KOPT-K1 (cell line): ENCODE data around the gene GSG1L.

Source experiments
- H3K27ac ChIP-seq: fragments of 200-600 bp; sonication (generic); 2 replicates; pipeline ENCODE4 v1.5.1; 2016; ENCODE audit warnings: antibody characterized with exemption, mild to moderate bottlenecking, low read depth, low read length; ENCODE audit not compliant: poor library complexity, severe bottlenecking
- H3K36me3 ChIP-seq: fragments of 200-600 bp; sonication (generic); 2 replicates; pipeline ENCODE4 v1.5.1; 2017; ENCODE audit warnings: antibody characterized with exemption, mild to moderate bottlenecking, low read length, moderate library complexity; ENCODE audit not compliant: insufficient read depth
- H3K9me3 ChIP-seq: fragments of 200-600 bp; sonication (generic); 2 replicates; pipeline ENCODE4 v1.5.1; 2017; ENCODE audit warnings: antibody characterized with exemption, low read length, mild to moderate bottlenecking; ENCODE audit not compliant: insufficient read depth, poor library complexity, severe bottlenecking

GSG1L gene

DNA sequence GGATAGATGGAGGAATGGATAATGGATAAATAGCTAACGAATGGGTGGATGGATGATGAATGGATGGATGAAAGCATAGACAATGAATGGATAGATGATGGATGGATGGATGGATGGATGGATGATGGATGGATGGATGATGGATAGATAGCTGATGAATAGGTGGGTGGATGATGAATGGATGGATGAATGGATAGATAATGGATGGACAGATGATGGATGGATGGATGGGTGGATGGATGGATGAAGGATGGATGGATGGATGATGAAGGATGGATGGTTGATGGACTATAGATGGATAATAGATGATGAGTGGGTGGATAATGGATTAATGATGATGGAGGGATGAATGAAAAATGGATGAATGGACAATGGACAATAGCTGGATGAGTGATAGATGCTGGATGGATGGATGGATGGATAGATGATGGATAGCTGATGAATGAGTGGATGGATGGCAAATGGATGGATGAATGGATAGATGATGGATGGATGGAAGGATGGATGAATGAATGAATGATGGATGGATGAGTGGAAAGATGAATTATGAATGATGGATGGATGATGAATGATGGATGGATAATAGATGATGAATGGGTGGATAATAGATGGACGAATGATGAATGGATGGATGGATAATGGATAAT, 273.8 kb downstream of the GSG1L start:
- H3K36me3 ChIP-seq = no peaks in the 10 kb centered on the region
- no peaks in the 10 kb centered on the region for H3K9me3 ChIP-seq
- H3K27ac ChIP-seq = no peak overlapping the region

DNA sequence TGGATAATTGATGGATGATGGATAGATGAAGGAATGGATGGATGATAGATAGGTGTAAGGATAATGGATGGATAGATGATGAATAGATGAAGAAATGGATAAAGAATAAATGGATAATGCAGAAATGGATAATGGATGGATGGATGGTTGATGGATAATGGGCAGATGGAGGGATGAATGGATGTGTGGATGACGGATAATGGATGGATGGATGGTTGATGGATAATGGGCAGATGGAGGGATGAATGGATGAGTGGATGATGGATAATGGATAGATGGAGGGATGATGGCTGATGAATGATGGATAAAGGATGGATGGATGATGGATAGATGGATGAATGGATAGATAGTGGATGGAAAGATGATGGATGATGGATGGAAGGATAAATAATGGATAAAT, 274.4 kb downstream of the GSG1L start:
- Histone ChIP-seq H3K27ac (no peak overlapping the region), H3K9me3 (no peaks in the 10 kb centered on the region), H3K36me3 (no peaks in the 10 kb centered on the region)

DNA sequence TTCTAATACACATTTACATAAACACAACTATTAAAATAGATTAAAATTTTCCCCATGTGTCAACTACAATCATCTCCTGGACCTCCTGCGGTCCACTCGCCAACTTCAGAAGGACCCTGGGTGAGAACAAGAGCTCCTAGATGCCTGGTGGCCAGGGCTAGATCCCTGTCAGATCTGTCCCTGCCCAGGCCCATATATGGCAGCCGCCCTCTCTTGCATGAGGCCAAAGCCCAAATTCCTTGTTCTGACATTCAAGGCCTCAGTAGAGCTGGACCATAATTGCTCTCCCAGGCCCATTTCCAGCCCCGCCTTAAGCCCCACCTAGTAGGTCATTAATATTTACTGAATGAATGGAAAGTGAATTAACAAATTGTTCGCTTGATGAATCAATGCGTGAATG, 275.8 kb downstream of the GSG1L start:
- H3K27ac ChIP-seq = no peak overlapping the region
- no peaks in the 10 kb centered on the region for H3K9me3 ChIP-seq
- H3K36me3 ChIP-seq = no peaks in the 10 kb centered on the region

DNA sequence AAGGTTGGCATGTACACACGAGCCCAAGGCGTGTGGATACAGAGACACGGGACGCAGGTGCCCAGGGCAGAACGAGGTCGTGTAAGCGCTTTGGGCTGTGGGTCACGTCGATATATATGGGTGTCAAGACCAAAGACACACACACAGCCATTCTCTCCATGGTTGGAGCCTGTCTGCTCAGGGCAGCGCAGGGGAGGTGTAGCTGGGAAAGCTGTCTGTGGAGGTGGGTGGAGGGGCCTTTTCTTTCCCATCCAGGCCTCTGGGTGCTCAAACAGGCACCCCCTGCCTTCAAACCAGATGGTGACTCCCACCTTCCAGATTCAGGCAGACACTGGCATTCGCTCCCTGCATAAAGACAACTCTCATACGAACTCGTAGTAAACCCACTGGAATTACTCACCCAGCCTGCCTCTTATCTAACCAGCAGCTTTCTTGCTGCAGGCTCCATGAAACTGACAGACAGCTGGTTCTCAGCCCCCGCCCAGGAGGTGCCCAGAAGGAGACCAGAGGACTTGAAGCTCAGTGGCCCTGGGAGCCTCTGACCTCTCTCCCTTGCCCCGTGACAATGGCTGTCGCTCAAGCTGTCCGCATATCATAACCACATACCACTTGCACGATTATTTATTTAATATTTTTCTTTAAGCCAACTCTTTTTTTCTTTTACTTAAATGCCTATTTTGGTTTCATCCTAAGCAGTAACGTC, 276.4 kb downstream of the GSG1L start:
- no peaks in the 10 kb centered on the region for H3K36me3 ChIP-seq
- H3K27ac ChIP-seq = no peak overlapping the region
- no peaks in the 10 kb centered on the region for H3K9me3 ChIP-seq

DNA sequence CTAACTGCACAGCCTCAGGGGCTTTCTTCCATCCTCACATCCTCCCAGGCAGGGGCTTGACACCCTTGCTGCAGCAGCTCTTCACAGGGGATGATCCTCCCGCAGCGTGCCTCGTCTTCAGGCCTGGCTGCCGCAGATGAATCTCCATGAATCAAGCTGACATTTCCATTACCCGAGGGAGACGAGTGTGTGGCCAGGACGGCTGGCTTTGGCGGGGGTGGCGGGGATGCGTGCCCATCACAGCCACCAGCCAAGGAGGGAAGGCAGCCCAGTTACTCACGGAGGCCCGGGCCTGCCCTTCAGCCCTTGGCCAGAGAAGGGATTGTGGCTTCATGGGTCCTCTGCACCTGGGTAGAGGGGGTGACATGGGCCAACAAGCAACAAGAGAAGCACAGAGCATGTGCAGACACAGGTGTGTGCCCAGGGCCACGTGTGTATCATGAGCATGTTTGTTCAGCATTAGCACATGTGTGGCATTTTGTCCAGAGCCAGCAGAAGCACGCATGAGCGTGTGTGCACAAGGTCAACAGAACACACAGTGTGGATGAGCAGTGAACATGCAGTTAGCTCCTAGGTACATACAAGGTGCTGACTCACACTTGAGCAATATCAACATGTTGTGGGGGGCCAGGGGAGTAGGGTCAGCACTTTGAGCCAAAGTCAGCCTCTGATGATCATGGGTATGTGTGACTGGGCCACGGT, 277.1 kb downstream of the GSG1L start:
- Histone ChIP-seq H3K27ac (no peak overlapping the region), H3K9me3 (no peaks in the 10 kb centered on the region)

DNA sequence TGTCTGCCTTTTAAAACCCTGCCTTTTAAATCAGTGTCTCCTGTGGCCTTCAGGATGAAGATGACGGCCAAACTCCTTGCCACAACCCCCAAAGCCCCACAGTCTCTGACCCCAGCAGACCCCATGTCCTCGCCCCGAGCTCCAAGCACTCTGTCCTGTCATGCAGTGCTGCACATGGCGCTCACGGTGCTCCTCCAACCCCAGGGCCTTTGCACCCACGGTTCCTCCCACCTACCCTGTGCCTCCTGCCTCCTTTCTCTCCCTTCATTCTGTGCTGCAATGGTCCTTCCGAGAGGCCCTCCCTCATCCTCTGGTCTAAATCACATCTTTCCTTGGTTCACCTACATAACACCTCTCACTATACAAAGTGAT, 278.2 kb downstream of the GSG1L start:
- no peaks in the 10 kb centered on the region for H3K9me3 ChIP-seq
- no peak overlapping the region for H3K27ac ChIP-seq
- no peaks in the 10 kb centered on the region for H3K36me3 ChIP-seq

More for the DNA sequence above, 277.1 kb downstream of the GSG1L start:
- no peaks in the 10 kb centered on the region for H3K36me3 ChIP-seq

DNA sequence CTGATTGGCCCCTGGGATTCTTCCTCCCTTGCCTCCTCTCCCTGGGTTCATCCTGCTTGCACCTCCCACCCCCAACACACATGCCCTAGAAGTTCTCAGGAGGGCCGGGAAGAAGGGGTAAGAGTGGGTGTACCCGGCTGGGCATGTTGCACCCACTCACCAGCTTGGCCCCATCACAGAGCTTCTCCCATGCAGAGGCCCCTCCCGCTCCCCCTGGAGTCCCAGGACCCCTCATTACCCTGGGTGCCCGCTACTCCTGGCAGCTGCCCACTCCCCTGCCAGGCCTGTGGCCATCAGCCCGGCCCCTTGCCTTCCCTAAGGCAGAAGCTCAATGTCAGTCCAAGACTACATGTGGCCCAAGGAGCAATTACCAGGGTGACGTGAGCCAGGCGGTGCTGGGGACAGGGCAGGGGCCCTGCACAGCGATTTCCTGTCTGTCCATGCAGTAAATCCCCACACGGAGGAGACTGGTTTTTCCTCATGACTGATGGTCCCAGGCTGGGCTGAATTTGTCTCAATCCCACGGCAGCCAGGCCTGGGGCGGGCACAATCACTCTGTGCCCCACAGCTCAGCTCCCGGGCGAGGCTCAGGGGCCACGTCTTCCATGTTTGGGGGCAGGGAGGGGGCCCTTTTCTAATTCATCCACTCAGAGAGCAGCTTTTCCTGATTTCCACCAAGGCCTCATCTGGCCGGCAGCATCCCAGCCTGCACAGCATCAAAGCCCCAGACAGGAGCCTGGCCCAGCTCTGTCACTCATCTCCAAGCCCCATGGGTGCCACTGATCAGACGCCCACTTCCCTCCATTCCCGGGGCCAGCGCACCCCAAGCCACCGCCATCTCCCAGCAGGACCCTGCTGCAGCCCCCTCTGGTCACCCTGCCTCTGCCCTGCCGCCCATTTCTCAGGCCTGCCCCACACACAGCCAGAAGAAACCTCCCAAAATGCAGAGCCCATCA, 278.9 kb downstream of the GSG1L start:
- no peaks in the 10 kb centered on the region for H3K36me3 ChIP-seq
- H3K27ac ChIP-seq = no peak overlapping the region
- H3K9me3 ChIP-seq = no peaks in the 10 kb centered on the region

DNA sequence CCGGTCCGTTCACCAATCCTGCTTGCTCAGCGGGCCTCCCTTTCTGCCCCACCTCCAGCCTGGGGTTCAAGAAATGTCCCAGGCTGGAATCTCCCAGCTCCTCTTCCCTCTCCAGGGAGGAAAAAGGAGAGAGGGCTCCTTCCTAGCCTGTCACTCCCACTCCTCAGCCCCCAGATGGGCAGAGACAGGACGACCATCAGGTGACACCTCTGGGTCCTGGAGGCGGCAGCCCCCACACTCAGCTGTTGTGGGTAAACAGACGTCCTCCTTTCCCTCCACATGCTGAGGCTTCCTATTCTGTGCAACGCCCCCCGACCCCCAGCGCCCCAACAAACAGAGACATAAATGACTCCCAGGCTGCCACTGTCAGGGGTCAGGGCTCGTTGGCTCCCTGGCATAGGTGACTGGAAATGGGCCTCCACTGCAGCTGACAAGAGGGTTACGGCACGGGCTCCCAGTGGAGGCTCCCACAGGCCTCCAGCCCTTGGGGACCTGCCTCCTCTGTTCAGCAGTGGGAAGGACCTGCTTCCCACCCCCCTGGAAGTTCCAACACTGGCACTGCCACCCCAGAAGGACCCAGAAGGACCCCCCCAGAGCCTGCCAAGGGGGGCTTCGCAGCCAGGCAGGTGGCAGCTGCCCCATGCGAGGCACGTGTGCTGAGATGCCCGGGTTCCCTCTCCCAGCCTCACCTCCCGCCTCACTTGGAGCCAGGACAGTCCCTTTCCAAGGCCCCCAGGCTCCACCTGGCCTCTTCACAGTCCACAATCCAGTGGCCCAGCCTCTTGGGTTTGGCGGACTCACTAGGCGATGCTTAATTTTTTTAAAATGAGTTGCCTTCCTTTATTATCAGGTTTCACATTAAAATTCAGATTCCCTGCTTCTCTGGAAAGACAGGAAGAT, 281.3 kb downstream of the GSG1L start:
- no peak overlapping the region for H3K27ac ChIP-seq
- H3K36me3 ChIP-seq = no peaks in the 10 kb centered on the region
- H3K9me3 ChIP-seq = no peaks in the 10 kb centered on the region

DNA sequence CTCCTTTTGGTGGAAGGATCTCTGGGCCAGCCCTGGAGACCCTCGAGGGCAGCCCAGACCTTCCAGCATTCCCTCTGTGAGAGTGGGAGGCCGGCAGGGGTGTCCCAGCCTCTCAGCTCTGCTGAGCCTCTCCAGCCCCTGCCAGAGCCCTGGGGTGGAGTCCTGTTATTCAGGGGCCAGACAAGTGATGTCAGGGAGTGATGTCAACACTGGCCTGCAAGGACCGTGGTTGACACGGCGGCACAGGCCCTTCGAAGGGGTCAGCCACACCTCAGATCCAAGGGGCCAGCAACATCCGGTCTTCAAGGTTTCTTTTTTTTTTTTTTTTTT, 282.4 kb downstream of the GSG1L start:
- H3K9me3 ChIP-seq = no peaks in the 10 kb centered on the region
- no peaks in the 10 kb centered on the region for H3K36me3 ChIP-seq
- no peak overlapping the region for H3K27ac ChIP-seq

DNA sequence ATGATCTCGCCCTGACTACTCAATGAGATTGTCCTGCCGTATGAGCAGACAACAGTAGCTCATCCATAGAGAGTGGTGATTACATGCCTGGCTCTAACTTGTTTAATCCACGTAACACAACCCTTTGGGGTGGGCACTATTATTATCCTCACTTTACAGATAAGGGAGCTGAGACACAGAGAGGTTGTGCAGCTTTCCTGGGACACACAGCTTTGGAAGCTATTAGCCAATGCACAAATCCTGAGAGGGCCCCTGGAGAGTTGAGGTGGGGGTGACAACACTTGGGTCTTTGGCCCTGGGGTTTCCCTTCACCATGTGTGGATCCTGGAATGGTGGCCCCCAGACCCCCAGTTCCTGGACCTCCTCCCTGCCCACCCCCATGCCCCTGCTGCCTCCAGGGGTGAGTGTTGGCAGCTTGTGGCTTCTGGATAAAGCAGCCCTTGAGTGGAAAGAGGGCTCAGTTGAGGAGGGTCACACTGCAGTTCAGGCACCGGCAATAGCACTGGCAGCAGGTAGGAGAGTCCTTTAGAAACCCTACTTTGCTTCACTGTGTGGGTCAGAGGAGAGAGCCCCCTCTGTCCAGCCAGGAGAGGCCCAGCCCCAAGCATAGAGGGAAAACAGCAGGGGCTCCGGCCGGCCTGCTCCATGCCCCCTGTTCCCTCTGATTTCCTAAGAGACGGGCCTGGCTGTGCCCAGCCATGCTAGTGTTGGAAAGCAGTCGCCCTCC, 282.9 kb downstream of the GSG1L start:
- Histone ChIP-seq H3K27ac (no peak overlapping the region), H3K36me3 (no peaks in the 10 kb centered on the region), H3K9me3 (no peaks in the 10 kb centered on the region)

DNA sequence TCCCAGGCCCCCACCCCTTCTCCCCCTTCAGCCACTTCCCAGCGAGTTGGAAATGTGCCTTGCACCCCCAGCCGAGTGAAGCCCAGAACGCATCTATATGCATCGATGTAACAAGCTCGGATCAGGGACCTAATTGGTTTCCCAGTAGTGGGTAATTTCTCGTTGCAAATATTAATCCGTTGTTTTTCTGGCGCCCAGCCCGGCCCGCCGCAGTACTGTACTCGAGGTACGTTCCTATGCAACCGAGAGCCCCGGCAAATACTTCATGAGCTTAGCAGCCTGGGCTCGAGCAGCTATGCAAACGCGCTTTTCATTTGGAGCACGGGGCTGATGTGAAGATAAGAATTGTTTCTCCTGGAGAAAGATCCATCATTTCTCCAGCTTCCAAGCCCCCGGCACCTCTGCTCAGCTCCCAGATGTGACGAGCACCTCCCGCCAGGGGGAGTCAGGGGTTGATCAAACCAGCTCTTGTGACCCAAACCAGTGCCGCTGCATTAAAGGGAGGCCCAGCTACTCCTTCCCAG, 283.8 kb downstream of the GSG1L start:
- no peak overlapping the region for H3K27ac ChIP-seq
- H3K9me3 ChIP-seq = no peaks in the 10 kb centered on the region
- no peaks in the 10 kb centered on the region for H3K36me3 ChIP-seq

DNA sequence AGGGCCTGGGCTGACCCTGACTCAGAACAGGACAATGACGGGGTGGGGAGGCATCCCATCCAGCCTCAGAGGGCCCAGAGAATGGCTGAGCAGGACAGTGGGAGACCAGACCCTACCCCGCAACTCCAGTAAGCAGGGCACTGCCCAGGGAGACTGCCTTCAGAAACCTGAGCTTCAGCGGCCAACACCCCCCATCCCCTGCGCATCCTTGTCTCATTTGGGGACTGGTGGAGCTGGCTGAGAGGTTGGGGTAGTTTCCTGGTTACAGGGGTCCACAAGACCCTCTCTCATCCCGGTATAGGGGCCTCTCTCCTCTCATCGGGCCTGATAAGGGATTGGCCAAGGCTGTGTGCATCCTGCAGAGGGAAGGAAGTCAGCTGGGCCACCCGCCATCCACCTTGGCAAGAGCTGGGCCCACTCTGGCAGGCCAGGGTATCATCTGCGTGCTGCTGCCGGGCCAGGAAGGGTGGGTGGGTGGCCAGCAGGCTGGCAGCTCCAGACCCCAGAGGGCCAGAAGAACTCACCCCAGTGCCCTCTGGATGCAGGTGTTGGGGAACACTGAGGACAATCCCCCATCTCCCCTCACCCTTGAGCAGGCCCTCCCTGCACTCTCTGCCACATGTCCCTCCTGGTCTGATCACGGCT, 284.5 kb downstream of the GSG1L start:
- Histone ChIP-seq H3K36me3 (no peaks in the 10 kb centered on the region), H3K9me3 (no peaks in the 10 kb centered on the region), H3K27ac (no peak overlapping the region)

DNA sequence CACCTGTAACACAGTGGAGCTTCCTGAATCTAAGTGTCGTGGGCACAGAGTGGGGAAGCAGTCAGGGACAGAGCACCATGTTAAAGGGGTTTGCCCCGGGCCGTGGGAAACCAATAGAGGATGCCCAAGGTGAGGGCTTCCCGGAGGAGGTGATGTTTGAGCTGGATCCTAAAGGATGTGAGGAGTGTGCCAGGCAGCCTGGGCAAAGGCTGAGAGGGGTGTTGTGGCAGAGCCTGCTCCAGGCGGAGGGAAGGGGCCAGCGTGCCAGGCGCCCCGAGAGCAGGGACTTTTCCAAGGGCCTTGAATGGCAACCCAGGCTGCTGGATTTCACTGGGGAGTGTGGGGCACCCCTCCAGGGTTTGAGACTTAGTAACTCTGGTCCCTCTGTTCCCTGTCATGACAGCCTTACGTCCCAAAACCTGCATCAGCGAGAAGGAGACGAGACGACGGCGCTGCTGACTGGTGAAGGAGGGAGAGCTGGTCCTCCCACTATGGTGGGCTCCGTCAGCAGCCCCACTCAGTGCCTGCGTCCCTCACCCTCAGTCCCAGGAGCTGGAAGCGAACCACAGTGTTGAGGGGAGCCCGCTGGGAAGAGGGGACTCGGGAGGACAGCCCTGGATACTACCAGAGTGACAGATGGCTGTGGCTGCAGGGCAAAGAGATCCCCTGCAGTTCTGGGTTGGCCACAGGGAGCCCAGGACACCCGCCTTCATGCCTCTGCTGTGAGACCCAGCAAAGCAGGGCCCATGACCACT, 285.2 kb downstream of the GSG1L start:
- H3K9me3 ChIP-seq = no peaks in the 10 kb centered on the region
- H3K27ac ChIP-seq = no peak overlapping the region
- H3K36me3 ChIP-seq = no peaks in the 10 kb centered on the region
